Measurements from ENCODE around the gene DNMT1. TPM values are rescaled to one million over a fixed set of nuclear protein-coding genes. Genes with fewer than 3 reads are reported as not detected.

DNMT1 gene
- total and polyA plus RNA-seq, 2 donors (not counting 1 experiment from before 2014, with no cell fraction given): 53.0 to 119 TPM

- ChIA-PET CTCF (no interaction called here), POLR2A (interaction anchor here (0.7 kb wide), 2 partner anchors 16 to 19 kb away, joined by 4 to 5 read pairs; partner anchors contain the start of genes ANGPTL6 and PPAN)
- TF ChIP-seq EZH2 (IDR thresholded peaks at IDR 0.05; ENCODE audit: borderline replicate concordance, insufficient read depth, low read depth, low read length, poor library complexity, severe bottlenecking) (no peak), CTCF (IDR thresholded peaks at IDR 0.05) (no peak)
- ATAC-seq (ENCODE audit: low read depth) (no peak), DNase-seq (peak; percentile 42)
- no peaks in the 10 kb centered on the region for H3K9me3 ChIP-seq (ENCODE audit: control extremely low read depth in 1 of 3, control insufficient read depth in 2 of 3, insufficient read depth in 1 of 3, low read length in 2 of 3)
- intact Hi-C loops (cut with micrococcal nuclease): loop anchor here (1.0 to 10.0 kb wide), 4 partner anchors 10 to 108 kb away; partner anchors contain the start of genes DNMT1 and PPAN
- H3K9ac ChIP-seq (ENCODE audit: low read length): peak overlapping the region; percentile 96
- no peaks in the 10 kb centered on the region for H4K20me1 ChIP-seq (ENCODE audit: control insufficient read depth, insufficient read depth, low read length, poor library complexity, severe bottlenecking)
- peaks cover 6 to 20% of the 10 kb centered on the region in 2 donors for H3K4me1 ChIP-seq (ENCODE audit: control insufficient read depth in 2 of 2, insufficient read depth in 2 of 2, low read length in 2 of 2)
- H3K27ac ChIP-seq (ENCODE audit: low read length in 2 of 2): peak overlapping the region; percentile 70 to 80
- H3K79me2 ChIP-seq (ENCODE audit: control insufficient read depth, insufficient read depth, low read length): peaks cover 9% of the 10 kb centered on the region
- no peaks in the 10 kb centered on the region for H3K27me3 ChIP-seq (replicated peaks in 1 of 4; ENCODE audit: control extremely low read depth in 1 of 4, control insufficient read depth in 3 of 4, insufficient read depth in 4 of 4, low read length in 3 of 4)
- Mint-ChIP-seq H3K27ac (peak overlapping the region; percentile 63), H3K4me1 (peaks cover 19% of the 10 kb centered on the region), H3K27me3 (no peaks in the 10 kb centered on the region), H3K9me3 (ENCODE audit: insufficient read depth) (no peaks in the 10 kb centered on the region), H3K4me3 (peak overlapping the region; percentile 89)
- H3K4me2 ChIP-seq (replicated peaks; ENCODE audit: low read depth, low read length, poor library complexity, severe bottlenecking): peak overlapping the region; percentile 100
- peaks cover 0 to 9% of the 10 kb centered on the region in 2 experiments for H3K36me3 ChIP-seq (replicated peaks in 1 of 2; ENCODE audit: control extremely low read depth in 1 of 2, control insufficient read depth in 1 of 2, extremely low read depth in 1 of 2, insufficient read depth in 2 of 2, low read length in 1 of 2)
- peak overlapping the region; percentile 50 to 99 (median 96) for H3K4me3 ChIP-seq (ENCODE audit: control extremely low read depth in 1 of 5, extremely low read depth in 1 of 5, insufficient read depth in 1 of 5, low read depth in 2 of 5, low read length in 4 of 5)
- WGBS (ENCODE audit: insufficient coverage): 4% methylated on average over 30 of the region's 43 CpGs
- peak overlapping the region; percentile 91 for H2AFZ ChIP-seq (ENCODE audit: insufficient read depth, low read depth, low read length, poor library complexity, severe bottlenecking)
Observed at GRCh38 chr19:10086591-10087192, 108.1 kb downstream of the DNMT1 start.
